GM06990 (cell line): ENCODE results near the gene ZNF710.

Experiments
- DNase-seq: peaks from one replicate; pipeline ENCODE4 v3.0.0-alpha.2; 2011; ENCODE audit not compliant: insufficient read length; ENCODE audit errors: extremely low read depth
- H3K27me3 ChIP-seq: replicated peaks from 2 replicates; pipeline ENCODE4 v1.6.0; 2011; ENCODE audit warnings: low read length; ENCODE audit not compliant: control insufficient read depth, insufficient read depth
- H3K36me3 ChIP-seq: 2 replicates; pipeline ENCODE4 v1.5.1; 2011; ENCODE audit warnings: low read length; ENCODE audit not compliant: control insufficient read depth, insufficient read depth
- H3K4me3 ChIP-seq: replicated peaks from 2 replicates; pipeline ENCODE4 v1.5.1; 2011; ENCODE audit warnings: low read depth, mild to moderate bottlenecking, control low read depth, low read length
- TF ChIP-seq, protein P1 (sequence below): IDR thresholded peaks from 2 replicates; pipeline ENCODE4 v1.5.1; 2011; ENCODE audit warnings: low read length, control low read depth, mild to moderate bottlenecking, inconsistent platforms; ENCODE audit not compliant: insufficient read depth, poor library complexity, severe bottlenecking

ZNF710 gene

DNA sequence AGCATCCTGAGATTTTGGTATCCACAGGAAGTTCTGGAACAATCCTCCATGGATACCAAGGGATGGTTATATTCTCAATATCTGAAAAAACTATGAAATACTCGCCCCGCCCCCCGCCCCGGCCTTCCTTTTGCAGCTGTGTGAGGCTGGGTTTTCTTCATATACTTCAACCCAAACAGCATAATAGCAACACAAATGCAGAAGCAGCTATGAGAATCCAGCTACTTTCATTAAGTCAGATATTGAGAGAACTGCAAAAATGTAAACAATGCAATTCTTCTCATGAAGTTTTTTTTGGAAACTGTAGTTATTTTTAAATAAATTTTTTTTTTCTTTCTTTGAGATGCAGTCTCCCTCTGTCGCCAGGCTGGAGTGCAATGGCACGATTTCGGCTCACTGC lies 112.0 kb downstream of the ZNF710 start:
- TF ChIP-seq, protein P1, sequence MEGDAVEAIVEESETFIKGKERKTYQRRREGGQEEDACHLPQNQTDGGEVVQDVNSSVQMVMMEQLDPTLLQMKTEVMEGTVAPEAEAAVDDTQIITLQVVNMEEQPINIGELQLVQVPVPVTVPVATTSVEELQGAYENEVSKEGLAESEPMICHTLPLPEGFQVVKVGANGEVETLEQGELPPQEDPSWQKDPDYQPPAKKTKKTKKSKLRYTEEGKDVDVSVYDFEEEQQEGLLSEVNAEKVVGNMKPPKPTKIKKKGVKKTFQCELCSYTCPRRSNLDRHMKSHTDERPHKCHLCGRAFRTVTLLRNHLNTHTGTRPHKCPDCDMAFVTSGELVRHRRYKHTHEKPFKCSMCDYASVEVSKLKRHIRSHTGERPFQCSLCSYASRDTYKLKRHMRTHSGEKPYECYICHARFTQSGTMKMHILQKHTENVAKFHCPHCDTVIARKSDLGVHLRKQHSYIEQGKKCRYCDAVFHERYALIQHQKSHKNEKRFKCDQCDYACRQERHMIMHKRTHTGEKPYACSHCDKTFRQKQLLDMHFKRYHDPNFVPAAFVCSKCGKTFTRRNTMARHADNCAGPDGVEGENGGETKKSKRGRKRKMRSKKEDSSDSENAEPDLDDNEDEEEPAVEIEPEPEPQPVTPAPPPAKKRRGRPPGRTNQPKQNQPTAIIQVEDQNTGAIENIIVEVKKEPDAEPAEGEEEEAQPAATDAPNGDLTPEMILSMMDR = no peak
- no peaks in the 10 kb centered on the region for H3K36me3 ChIP-seq
- H3K27me3 ChIP-seq = no peaks in the 10 kb centered on the region
- DNase-seq = no peak
- no peak overlapping the region for H3K4me3 ChIP-seq

DNA sequence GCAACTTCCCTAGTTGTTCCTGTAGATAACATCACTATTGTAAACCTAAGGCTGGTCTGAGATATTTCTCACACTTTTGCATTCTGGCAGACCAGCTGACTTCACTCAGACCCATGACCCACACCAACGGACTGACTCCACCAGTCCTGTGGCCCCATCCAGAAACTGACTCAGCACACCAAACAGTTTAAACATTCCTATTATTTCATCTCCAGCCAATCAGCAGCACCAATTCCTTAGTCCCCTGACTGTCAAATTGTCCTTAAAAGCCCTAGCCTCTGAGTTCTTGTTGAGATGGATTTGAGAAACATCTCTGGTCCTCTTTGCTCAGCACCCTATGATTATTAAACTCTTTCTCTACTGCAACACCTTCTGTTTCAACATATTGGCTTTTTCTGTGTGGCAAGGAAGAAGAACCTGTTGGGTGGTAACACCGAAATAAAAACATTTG lies 113.4 kb downstream of the ZNF710 start:
- TF ChIP-seq, protein P1 = no peak
- no peak overlapping the region for H3K4me3 ChIP-seq
- DNase-seq = no peak
- no peaks in the 10 kb centered on the region for H3K27me3 ChIP-seq
- no peaks in the 10 kb centered on the region for H3K36me3 ChIP-seq

DNA sequence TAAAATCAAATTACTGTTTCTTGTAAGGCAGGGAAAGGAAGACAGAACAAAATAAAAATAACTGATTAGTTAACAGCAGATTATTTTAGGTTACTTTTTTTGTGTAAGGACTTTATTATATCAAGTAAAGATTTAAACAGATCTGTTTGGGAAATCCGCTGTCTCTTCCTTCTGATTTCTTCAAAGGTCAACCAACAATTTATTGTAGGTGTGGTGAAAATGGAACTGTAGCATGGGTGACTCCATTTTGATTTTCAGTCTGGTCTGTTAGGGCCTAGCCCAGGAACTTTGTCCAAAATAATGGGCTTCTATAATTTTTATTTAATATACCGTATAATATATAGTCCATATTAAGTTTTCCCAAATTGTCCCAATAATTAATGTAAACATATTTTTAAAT lies 114.7 kb downstream of the ZNF710 start:
- Histone ChIP-seq H3K4me3 (no peak overlapping the region), H3K36me3 (no peaks in the 10 kb centered on the region), H3K27me3 (no peaks in the 10 kb centered on the region)
- no peak for DNase-seq
- TF ChIP-seq, protein P1 = no peak

DNA sequence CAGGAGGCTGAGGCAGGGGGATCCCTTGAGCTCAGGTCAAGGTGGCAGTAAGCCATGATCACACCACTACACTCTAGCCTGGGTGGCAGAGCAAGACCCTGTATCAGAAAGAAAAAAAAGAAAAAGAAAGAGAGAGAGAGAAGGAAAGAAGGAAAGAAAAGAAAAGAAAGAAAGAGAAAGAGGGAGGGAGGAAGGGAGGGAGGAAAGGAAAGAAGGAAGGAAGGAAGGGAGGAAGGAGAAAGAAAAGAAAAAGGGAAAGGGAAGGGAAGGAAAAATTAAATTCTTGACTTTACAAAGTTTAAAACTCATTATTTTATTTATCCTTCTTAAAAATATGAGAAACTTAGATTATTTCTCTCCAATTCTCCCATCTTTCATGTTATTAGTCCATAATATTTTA lies 118.2 kb downstream of the ZNF710 start:
- TF ChIP-seq, protein P1 = no peak
- Histone ChIP-seq H3K36me3 (no peaks in the 10 kb centered on the region), H3K4me3 (no peak overlapping the region), H3K27me3 (no peaks in the 10 kb centered on the region)
- DNase-seq = no peak

DNA sequence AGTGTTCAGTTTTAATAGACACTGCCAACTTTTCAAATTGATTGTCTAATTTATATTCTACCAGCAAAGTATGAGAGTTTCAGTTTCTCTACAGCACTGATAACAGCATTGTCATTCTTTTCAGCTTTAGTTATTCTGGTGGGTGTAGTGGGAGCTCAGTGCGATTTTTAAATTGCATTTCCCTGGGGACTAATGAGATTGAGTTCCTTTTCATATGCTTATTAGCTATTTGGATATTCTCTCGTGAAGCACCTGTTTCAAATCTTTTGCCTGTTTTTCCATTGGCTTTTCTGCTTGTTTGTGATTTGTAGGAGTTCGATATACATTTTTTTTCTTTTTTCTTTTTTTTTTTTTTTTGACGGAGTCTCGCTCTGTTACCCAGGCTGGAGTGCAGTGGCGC lies 120.0 kb downstream of the ZNF710 start:
- no peak for DNase-seq
- no peaks in the 10 kb centered on the region for H3K27me3 ChIP-seq
- H3K4me3 ChIP-seq = no peak overlapping the region
- H3K36me3 ChIP-seq = no peaks in the 10 kb centered on the region
- TF ChIP-seq, protein P1 = no peak

DNA sequence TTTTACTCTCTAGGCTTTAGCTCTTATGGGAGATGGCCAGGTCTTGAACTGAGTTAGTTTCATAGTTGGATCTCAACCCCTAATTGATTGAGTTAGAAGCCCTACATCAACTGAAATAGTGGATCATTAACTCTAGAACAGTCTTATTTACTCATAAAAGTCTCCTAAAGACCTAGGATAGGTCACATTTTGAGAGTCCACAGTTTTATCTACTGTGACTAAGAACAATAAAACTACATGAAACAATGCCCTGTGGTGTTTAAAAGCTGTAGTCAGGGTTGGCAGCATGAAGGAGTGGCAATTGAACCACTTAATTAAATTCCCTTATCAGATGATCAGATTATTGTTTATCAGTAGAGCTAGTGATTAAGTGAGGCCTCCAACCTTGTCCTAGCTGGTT lies 123.4 kb downstream of the ZNF710 start:
- TF ChIP-seq, protein P1 = no peak
- Histone ChIP-seq H3K4me3 (no peak overlapping the region), H3K27me3 (no peaks in the 10 kb centered on the region), H3K36me3 (no peaks in the 10 kb centered on the region)
- no peak for DNase-seq
